D721Med (cell line): ENCODE measurements around the gene CDKAL1.
A peak's percentile ranks its signal among the peaks of the same experiment; 100 is the strongest.
"Not testable (repeated sequence)": the region's sequence is repeated elsewhere in the genome, so short reads cannot be mapped to it uniquely, and the experiment has no call there.

Experiments used
- DNase-seq: peaks from one replicate; pipeline ENCODE4 v3.0.0; 2011; ENCODE audit warnings: low spot score; ENCODE audit not compliant: insufficient read length
- FAIRE-seq: peaks from 2 replicates; lab custom pipeline; 2011; peaks lifted over from hg19 to GRCh38; lab: Jason Lieb, UNC
- CTCF ChIP-seq: IDR thresholded peaks from 2 replicates; pipeline ENCODE4 v1.5.1; 2012; ENCODE audit warnings: mild to moderate bottlenecking, control low read depth; ENCODE audit not compliant: insufficient read depth; ENCODE audit errors: missing control alignments

CDKAL1 gene

GRCh38 chr6:20724443-20725190 is 190.4 kb downstream of the CDKAL1 start:
- DNase-seq = no peak
- no peak for TF ChIP-seq CTCF
- no peak for FAIRE-seq

GRCh38 chr6:20725235-20725634 is 191.0 kb downstream of the CDKAL1 start:
- not testable (repeated sequence) for DNase-seq, FAIRE-seq

GRCh38 chr6:20729086-20729485 is 194.8 kb downstream of the CDKAL1 start:
- no peak for TF ChIP-seq CTCF
- DNase-seq (peak; percentile 16), FAIRE-seq (peak; percentile 94)

- not testable (repeated sequence) for DNase-seq, FAIRE-seq
Observed at GRCh38 chr6:20732362-20732761, 198.1 kb downstream of the CDKAL1 start.

- no peak for DNase-seq
- no peak for FAIRE-seq
- no peak for TF ChIP-seq CTCF
Observed at GRCh38 chr6:20732896-20733295, 198.6 kb downstream of the CDKAL1 start.

- TF ChIP-seq CTCF = no peak
- FAIRE-seq = no peak
Observed at GRCh38 chr6:20737912-20738311, 203.7 kb downstream of the CDKAL1 start.

GRCh38 chr6:20740088-20740487 is 205.8 kb downstream of the CDKAL1 start:
- TF ChIP-seq CTCF = no peak
- no peak for DNase-seq
- no peak for FAIRE-seq

More at GRCh38 chr6:20737912-20738311, 203.7 kb downstream of the CDKAL1 start:
- no peak for DNase-seq

GRCh38 chr6:20740727-20741126 is 206.5 kb downstream of the CDKAL1 start:
- no peak for TF ChIP-seq CTCF
- DNase-seq = no peak
- FAIRE-seq = no peak
